ENCODE measurements around the gene HSD11B2. TPM values are rescaled to one million over a fixed set of nuclear protein-coding genes. Genes with fewer than 3 reads are reported as not detected.

HSD11B2 gene
- total and polyA plus RNA-seq, 2 experiments from 2014 or later, result 0.93 to 2.3 TPM

- TF ChIP-seq EZH2 (IDR thresholded peaks at IDR 0.05; ENCODE audit: borderline replicate concordance) (no peak), EZH2phosphoT487 (IDR thresholded peaks at IDR 0.05; ENCODE audit: low read depth, severe bottlenecking, unreplicated experiment) (no peak), CTCF (IDR thresholded peaks at IDR 0.05; ENCODE audit: poor library complexity) (no peak)
- Histone ChIP-seq H3K4me3 (no peak overlapping the region), H2AFZ (no peak overlapping the region), H3K4me2 (no peak overlapping the region), H3K9me3 (ENCODE audit: low read depth) (no peaks in the 10 kb centered on the region), H3K36me3 (replicated peaks; ENCODE audit: insufficient read depth, low read depth) (no peaks in the 10 kb centered on the region), H3K27ac (no peak overlapping the region), H3K9me2 (replicated peaks; ENCODE audit: insufficient read depth) (no peaks in the 10 kb centered on the region), H3K27me3 (peaks cover 20% of the 10 kb centered on the region), H3K79me2 (no peaks in the 10 kb centered on the region), H4K20me1 (ENCODE audit: insufficient read depth, poor library complexity, severe bottlenecking) (no peaks in the 10 kb centered on the region), H3K4me1 (ENCODE audit: insufficient read depth) (peaks cover 18% of the 10 kb centered on the region)
- 93% methylated on average over 19 of the region's 19 CpGs for WGBS (ENCODE audit: low lambda C conversion rate, missing lambda C conversion rate)
- no peak for DNase-seq (ENCODE audit: low spot score)
Measured at GRCh38 chr16:67398546-67399217, 32.2 kb upstream of the HSD11B2 start.

- Histone ChIP-seq H3K36me3 (replicated peaks; ENCODE audit: insufficient read depth, low read depth) (no peaks in the 10 kb centered on the region), H3K4me2 (peak overlapping the region; percentile 57), H3K4me3 (no peak overlapping the region), H3K9me2 (replicated peaks; ENCODE audit: insufficient read depth) (no peaks in the 10 kb centered on the region), H2AFZ (no peak overlapping the region), H3K27ac (no peak overlapping the region), H4K20me1 (ENCODE audit: insufficient read depth, poor library complexity, severe bottlenecking) (no peaks in the 10 kb centered on the region), H3K79me2 (no peaks in the 10 kb centered on the region), H3K4me1 (ENCODE audit: insufficient read depth) (peaks cover 18% of the 10 kb centered on the region), H3K9me3 (ENCODE audit: low read depth) (no peaks in the 10 kb centered on the region), H3K27me3 (peaks cover 14% of the 10 kb centered on the region)
- peak; percentile 72 for DNase-seq (ENCODE audit: low spot score)
- 42% methylated on average over 30 of the region's 42 CpGs for WGBS (ENCODE audit: low lambda C conversion rate, missing lambda C conversion rate)
- TF ChIP-seq EZH2phosphoT487 (IDR thresholded peaks at IDR 0.05; ENCODE audit: low read depth, severe bottlenecking, unreplicated experiment) (no peak), EZH2 (IDR thresholded peaks at IDR 0.05; ENCODE audit: borderline replicate concordance) (no peak), CTCF (IDR thresholded peaks at IDR 0.05; ENCODE audit: poor library complexity) (peak; percentile 71)
Measured at GRCh38 chr16:67399218-67399733, 31.6 kb upstream of the HSD11B2 start.

GRCh38 chr16:67399749-67400704, 30.9 kb upstream of the HSD11B2 start:
- H3K79me2 ChIP-seq, result no peaks in the 10 kb centered on the region
- H2AFZ ChIP-seq, result no peak overlapping the region
- no peaks in the 10 kb centered on the region for H3K9me3 ChIP-seq (ENCODE audit: low read depth)
- no peak overlapping the region for H3K27ac ChIP-seq
- peaks cover 8% of the 10 kb centered on the region for H3K27me3 ChIP-seq
- no peaks in the 10 kb centered on the region for H3K9me2 ChIP-seq (replicated peaks; ENCODE audit: insufficient read depth)
- DNase-seq (ENCODE audit: low spot score), result no peak
- TF ChIP-seq EZH2phosphoT487 (IDR thresholded peaks at IDR 0.05; ENCODE audit: low read depth, severe bottlenecking, unreplicated experiment) (no peak), CTCF (IDR thresholded peaks at IDR 0.05; ENCODE audit: poor library complexity) (no peak), EZH2 (IDR thresholded peaks at IDR 0.05; ENCODE audit: borderline replicate concordance) (no peak)
- H3K4me1 ChIP-seq (ENCODE audit: insufficient read depth), result peaks cover 20% of the 10 kb centered on the region
- H4K20me1 ChIP-seq (ENCODE audit: insufficient read depth, poor library complexity, severe bottlenecking), result no peaks in the 10 kb centered on the region
- H3K4me2 ChIP-seq, result peak overlapping the region; percentile 57
- 81% methylated on average over 19 of the region's 19 CpGs for WGBS (ENCODE audit: low lambda C conversion rate, missing lambda C conversion rate)
- no peak overlapping the region for H3K4me3 ChIP-seq
- no peaks in the 10 kb centered on the region for H3K36me3 ChIP-seq (replicated peaks; ENCODE audit: insufficient read depth, low read depth)
